NCI-H2081 treated with DMSO at 0.1 percent for 48 hours (cell line): ENCODE data around the gene ASAP2.

Source experiments
- DNase-seq: peaks from one replicate; lab custom pipeline; 2025; lab: John Stamatoyannopoulos, UW

Gene ASAP2

DNA sequence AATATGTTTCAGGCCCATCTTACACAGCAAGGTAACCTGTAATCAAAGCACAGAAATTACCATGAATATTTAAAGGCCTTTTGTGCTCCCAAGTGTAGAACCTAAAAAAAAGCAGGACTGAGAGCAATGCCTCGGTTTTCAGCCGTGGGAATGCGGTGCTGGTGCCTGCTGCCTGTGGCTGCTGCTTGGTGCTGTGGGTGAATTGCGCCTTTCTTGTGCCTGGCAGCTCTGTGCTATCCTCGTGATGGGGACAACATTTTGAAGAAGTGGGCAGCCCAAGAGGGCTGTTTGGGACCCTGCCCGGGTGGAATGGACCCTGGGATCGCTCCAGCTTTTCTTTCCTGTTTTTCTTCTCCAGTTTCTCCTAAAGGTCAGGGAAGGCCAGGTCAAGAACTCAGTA is 91.2 kb downstream of the ASAP2 start:
- no peak for DNase-seq

DNA sequence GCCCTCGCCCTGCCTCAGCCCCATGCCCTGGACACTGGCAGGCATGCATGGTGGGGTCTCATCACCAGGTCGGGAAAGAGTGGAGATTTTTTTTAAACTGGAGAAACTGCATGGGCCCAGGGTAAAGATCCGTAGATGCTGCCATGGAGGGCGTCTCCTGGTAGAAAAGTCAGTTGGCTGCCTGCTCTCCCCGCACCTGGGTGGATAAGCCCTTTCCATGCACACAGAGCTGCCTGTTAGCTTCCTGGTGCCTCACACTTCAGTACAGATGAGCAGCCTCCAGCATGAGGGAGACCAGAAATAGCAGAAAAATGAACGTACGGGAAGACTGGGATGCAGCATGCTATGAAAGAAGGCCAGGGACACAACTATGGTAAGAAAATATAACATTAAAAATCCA is 92.0 kb downstream of the ASAP2 start:
- DNase-seq, result no peak

DNA sequence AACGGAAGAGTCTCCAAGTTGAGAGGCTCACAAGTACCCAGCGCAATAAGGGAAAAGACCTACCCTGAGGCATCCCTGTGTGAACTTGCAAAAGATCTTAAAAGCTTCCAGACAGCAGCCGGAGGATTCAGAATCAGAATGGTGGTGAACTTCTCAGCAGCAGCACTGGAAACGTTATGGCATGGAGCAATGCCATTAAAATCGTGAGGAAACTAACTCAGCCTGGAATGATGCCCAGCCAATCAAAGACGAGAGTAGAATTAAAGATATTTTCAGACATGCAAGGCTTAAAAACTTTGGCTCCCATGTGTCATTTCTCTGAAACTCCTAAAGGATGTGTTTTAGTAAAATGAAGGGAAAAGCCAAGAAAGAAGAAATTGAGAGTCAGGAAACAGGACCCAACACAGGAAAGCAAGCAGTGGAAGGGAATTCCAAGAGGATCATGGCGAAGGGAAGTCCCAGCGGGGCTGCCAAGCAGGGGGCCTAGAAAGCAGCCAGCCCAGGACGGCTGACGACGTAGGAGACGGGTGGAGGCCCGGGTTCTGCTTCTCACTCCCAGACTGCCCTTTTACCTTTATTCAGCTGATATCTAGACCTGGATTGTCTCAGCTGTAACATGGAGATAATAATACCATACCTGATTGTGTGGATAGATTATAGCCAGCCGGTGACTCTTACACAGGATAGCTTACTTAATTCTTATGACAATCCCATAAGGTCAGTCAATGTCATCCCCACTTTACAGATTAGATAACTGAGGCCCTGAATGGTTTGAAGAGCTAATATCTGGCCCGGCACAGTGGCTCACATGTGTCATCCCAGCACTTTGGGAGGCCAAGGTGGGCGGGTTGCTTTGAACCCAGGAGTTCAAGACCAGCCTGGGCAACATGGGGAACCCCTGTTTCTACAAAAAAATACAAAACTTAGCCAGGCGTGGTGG is 92.8 kb downstream of the ASAP2 start:
- no peak for DNase-seq

DNA sequence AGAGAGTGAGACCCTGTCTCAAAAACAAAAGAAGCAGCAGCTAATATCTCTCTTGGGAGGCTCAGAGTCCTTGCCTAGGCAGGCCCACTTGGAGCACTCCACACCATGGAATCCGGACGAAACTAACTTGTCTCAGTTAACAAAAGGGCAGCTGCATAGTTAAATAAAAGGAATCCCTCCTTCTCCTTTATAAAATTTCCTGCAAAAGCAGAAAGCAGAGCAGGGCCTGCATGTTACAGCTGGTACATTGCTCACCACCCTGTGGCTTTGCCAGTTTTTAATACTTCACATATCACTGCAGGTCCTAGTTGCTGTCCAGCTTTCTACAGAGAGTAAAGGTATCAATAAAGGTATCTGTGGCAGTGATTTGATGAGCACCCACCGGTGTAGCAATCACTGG is 93.6 kb downstream of the ASAP2 start:
- no peak for DNase-seq

DNA sequence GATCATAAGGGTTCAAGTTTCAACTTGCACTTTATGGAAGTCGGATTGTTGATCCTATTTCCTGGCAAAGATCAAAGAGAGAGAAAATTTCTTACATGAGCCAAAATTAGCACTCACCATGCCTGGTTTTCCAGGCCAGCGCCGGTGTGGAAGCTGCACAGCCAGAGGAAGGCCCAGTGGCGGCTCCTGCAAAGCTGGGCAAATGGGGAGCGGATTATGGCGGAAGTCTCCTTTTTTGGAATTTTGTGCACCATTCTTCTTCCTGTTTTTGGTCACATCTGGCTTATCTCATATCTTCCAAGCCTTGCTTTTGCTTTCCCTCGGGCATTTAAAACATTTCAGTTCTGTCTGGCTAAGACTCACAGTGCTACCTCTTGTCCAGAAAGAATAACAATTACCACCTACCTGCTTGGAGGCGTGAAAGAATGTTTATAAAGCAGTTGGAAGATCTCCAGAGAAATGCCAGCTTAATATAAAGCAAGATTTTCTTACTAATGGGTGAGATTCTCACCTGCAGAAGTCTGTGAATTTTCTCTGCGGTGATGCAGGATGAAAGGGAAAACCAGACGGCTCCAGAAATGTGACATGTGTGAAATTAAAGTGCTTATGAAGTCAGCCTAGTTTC is 94.3 kb downstream of the ASAP2 start:
- DNase-seq, result no peak

DNA sequence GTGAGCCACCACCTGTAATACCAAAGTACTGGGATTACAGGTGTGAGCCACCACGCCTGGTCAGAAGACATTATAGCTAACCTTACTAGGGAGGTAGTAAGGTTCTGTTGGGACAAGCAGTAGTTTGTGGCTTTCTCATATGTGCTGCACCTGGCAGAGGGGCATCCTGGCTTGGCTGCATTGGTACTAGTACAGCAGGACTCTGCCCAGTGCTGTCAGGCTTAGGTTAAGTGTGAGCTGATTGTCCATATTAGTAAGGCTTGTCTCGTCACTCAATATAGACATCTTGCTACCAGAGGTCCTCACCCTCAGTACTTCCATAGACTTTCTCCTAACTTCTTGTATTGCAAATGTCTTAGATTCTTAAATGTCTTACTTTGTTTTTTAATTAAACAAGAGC is 96.1 kb downstream of the ASAP2 start:
- DNase-seq, result no peak

DNA sequence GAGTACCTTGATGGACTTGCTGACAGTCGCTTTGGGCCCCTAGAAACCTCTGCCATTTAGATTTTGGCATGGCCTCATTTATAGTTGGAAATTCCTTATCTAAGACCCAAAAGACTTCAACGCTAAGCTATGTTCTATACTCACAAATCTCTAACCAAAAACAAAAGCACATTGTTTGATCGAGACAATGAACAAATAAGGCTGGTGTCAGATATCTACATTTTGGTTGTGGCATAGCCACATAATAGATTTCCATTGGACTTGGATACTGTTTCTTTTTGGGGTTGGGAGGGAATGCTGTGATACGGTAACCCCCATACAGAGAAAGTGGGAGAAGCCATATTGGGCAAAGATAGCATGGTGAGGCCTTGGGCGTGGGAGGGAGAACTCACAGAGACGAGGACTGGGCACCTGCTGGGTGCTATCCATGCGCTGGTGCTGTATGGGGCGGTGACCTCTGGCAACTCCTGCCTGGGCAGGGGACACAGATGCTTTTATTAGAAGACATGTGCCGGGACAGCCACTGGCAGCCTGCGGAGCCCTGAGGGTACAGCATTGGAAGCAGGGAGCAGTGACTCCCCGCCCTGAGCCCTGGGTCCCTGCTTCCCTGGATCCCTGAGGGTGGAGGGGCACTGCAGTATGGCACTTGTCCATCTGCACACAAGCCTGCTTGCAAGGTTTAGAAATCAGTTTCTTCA is 97.1 kb downstream of the ASAP2 start:
- DNase-seq, result no peak

DNA sequence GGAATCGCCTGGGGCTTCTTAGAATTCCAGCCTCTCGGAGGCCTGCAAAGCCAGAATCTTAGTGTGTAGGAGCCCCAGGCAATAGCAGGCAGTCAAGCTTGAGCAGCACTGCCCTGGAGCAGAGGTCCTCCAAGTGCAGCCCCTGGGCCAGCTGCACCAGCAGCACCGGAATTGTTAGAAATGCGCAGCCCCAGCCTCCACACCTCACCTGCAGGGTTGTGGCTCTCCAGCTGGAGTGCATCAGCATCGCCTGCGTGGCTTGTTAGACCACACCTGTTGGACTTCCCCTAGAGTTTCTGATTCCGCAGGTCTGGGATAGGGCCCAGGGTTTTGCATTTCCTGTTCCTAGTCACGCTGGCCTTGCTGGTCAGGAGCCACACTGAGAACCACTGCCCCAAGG is 100.3 kb downstream of the ASAP2 start:
- DNase-seq, result no peak

DNA sequence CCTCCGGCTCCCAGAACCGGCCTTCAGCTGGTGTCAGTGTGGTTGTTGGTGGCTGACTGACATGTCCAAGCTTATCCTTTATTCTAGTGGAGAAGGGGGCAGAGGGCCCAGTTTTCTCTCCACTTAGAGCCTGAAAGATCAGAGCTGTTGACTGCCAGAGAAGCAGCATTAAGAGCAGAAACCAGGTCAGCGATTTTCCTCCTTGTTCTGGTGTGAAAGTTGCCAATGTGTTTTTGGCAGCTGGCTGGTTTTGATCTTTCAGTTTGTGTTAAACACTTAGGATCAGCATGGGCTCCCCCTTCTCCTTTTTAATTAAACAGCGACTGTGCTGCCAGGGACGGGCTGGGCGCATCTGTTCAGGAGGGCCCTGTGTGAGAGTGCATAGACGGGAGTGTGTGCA is 100.9 kb downstream of the ASAP2 start:
- no peak for DNase-seq

DNA sequence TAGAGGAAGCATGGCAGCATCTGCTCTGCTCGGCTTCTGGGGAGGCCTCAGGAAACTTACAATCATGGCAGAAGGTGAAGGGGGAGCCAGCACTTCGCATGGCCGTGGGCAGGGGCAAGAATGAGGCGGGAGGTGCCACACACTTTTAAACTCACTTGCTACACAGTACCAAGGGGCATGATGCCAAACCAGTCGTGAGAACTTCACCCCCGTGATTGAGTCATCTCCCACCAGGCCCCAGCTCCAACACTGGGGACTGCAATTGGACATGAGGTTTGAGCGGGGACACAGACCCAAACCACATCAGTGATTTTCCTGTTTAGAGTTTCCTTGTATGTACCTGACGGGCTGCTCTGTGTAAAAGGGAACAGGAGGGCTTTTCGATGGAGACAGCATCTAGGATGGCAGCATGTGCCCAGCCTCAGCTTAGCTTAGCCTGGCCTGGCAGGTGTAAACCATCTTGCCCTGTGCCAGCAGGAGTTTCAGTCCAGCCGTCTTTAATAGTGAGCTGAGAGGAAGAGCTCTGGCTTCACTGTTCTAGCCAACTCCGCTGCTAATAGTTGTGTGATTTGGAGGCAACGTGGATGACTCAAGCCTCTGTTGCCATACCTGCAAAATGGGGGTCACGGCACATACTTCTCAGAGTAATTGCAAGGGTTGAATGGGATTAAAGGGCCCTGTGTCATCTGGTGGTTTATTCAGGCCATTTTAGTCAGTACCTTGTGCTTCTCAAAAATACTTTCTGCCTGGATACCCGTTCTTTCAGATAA is 101.8 kb downstream of the ASAP2 start:
- DNase-seq, result no peak

DNA sequence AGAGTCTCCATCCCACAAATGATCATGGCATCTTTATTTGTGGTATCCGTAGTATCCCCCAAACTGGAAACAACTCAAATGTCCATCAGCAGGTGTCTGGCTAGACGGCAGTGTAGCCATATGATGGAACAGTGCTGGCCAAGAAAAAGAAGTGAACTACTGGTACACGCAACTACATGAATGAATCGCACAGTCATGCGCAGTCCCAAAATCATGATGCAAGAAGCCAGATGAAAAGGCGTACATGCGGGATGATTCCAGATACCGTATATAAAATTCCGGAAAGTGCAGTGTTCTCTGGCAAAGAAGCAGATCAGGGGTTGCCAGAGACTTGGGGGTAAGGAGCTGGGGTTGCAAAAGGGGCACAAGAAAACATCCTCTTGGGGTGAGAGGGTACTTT is 102.5 kb downstream of the ASAP2 start:
- DNase-seq, result no peak

DNA sequence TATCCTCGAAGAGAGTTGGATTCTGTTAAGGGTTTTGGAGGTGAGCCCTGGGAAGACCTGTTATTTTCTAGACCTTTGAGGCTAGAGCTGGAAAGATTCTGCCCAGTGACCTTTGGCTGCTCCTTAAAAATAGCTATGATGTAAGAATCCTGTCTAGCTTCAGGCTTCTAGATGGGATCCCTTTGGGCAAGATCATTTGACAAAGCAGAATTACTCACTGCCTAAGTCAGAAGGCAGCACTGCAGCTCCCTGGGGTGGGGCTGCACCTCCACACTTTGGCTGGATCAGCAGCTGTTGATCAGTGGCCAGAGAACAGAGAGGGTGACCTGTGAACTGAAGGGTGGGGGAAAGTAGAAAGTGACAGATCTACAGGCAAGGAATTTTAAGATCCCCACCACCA is 103.8 kb downstream of the ASAP2 start:
- DNase-seq, result no peak

DNA sequence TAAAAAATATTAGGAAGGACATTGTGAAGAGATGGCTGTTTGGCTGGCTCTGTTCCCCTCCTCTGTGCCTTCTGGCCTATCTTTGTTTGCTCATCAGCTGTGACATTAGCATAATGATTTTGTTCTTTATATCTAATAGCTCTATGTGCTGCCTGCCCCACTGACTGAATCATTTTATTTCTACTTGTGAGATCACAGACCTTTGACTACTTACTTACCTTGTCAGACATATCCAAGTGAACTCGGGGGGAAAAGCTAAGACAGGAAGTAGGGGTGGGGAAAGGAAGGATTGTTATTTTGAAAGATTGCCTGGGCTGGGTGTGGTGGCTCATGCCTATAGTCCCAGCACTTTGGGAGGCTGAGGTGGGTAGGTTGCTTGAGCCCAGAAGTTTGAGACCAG is 104.2 kb downstream of the ASAP2 start:
- no peak for DNase-seq

DNA sequence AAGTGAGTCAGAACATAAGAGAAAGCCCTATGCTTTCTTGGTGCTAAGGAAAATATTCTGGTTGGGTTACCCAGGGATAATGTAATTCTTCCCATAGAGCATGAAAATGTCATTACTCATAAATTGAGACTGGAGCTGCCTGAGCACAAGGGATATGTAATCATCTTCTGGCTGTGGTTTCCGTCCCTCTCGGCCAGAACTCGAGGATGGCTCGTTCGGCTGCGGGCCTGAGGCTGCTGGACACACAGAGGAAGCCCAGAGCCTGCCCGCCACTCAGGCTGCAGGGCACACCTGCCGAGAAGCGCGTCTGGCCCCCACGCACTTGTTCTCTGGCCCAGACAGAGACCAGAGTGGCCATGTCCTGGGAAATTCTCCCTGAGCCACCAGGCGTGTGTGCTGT is 104.9 kb downstream of the ASAP2 start:
- no peak for DNase-seq

DNA sequence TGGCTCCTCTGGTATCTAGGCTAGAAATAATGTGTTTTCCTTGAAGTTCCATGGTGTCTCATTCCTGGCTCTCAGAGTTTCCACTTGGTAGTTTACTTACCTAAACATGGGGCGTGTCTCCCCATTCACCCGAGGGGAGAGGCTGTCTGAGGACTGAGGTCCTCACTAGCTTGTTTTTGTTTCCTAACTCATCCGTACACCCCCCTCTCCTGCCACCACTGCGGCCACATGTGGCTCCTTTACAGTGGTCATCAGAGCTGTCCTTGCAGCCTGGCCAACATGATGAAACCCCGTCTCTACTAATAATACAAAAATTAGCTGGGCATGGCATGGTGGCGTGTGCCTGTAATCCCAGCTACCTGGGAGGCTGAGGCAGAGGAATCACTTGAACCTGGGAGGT is 106.0 kb downstream of the ASAP2 start:
- DNase-seq, result no peak

DNA sequence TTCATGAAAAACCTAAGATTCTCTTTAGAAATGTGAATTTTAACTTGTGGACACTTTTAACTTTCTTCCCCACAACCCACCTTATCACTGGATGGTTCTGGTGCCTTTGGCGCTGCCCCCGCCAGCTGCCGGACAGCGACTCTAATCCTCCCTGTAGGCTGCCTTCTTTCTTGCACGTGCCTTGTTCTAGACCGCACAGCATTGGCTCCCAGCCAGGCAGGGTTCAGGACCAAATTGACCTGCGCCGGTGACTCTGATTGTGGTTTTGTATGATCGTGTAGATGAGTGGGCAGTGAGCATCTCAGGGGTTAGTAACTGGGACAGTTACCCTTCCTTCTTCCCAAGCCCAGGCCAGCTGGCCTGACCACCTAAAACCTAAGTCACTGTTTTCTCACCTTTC is 106.8 kb downstream of the ASAP2 start:
- DNase-seq, result no peak

DNA sequence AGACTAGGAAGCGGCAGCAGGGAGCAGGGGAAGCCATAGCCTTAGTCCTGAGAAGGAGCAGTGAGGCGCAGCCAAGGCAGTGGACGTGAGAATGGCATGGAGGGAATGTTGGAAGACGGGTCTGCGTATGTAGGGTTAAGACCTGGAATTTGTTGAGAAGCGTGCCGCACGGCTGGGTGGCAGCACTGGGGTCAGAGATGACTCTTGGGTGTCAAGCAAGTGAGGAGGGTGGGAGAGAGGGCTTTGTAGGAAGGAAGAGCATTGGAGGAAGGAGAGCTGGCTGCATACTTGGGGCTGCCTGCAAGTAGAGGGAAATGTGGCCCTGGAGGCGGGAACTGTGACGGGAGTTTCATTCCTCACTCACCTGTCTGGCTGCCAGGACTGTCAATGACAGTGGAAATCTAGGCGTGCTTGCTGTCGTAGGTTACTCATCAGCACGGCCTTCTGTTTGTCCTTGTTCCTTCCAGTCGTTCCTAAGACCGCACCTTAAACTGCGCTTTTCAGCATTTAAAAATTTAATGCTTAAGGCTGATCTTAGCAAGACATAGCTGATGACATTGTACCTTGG is 108.8 kb downstream of the ASAP2 start:
- DNase-seq, result no peak

DNA sequence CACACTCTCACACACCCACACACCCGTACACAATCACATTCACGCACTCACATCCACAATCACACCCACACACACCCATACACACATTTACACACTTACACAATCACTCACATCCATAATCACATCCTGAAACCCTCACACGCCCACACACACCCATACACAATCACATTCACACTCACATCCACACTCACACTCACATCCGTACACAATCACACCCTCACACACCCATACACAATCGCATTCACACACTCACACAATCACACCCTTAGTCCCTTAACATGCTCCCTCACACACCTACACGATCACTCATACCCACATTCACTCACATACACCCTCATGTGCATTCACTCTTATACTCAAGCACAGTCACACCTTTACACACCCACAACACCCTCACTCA is 110.9 kb downstream of the ASAP2 start:
- DNase-seq, result no peak

DNA sequence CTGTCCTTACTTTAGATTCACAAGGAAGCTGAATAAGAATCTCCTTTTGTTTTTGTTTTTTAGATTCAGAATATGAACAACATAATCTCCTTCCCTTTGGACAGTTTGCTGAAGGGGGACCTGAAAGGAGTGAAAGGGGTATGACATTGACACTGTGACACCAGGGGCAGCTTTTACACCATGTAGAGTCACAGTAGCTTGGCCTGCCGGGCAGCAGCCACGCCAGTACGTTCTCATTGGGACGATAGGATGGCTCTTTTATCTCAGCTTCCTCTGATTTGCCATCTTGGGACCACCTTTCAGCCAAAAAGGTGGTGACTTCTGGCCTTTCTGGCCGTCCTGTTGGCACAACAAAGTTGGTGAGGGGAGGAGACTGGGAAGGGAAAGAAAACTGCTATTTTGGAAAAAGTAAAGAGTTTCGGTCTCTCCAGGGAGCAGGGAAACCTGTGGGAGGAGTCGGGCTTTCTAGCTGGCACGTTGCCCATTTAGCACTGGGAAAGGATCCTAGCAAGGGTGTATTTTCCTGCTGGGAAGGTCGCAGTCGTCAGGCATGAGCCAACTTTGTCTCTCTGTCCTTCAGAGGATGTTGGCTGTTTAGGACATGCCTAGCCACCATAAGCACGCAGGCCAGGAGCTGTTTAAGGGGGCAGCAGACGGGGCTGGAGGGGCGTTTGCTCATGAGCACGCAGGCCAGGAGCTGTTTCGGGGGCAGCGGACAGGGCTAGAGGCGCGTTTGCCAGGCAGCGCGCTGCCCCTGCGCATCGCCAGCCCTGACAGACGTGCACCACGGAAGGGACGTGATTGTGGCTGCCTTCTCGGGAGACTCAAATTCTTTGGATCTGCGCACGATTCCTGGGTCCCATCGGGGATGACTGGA is 112.1 kb downstream of the ASAP2 start:
- no peak for DNase-seq

DNA sequence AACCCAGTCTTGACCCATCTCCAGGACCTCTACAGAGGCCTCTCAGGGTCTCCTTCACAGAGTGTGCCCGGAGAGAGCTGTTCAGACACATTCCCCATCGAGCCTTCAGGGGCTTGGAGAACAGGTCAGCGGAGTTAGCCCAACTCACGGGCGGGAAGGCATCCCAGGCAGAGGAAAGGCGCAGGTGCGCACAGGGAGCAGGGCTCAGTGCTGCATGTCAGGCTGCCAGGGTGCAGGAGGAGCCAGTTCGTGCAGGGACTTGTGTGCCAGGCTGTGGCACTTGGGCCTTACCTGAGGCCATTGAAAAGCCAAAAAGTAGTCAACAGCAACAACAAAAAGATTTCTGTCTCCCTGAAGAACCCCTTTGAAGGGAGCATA is 112.7 kb downstream of the ASAP2 start:
- no peak for DNase-seq

DNA sequence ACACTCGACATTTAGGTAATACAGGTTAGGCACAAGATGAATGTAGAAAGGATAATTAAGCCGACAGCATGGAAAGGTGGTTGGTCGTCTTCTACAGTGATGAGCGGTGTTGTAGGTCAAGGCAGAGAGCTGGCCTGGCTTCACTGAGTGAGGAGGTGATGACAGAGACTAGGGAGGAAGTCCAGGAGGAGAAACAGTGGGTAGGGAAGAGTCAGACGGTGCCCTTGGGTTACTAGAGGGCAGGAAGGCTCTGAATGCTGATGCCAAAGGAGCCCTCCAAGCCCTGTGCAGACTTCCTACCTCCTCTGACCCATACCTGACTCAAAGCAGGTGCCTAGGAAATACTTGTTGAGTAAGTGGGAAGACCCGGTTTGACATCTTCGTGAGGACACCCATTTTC is 116.0 kb downstream of the ASAP2 start:
- DNase-seq, result no peak
